Measurements from ENCODE around the gene SLC4A2. TPM values are rescaled to one million over a fixed set of nuclear protein-coding genes. Genes with fewer than 3 reads are reported as not detected.
A peak's percentile ranks its signal among the peaks of the same experiment; 100 is the strongest.
"Not testable (repeated sequence)": the region's sequence is repeated elsewhere in the genome, so short reads cannot be mapped to it uniquely, and the experiment has no call there.

The SLC4A2 gene
- total and polyA plus RNA-seq, 2 of the 8 experiments (the other 6 are each of a cell fraction or from before 2014, with no cell fraction given), result 72.6 to 147 TPM

DNA sequence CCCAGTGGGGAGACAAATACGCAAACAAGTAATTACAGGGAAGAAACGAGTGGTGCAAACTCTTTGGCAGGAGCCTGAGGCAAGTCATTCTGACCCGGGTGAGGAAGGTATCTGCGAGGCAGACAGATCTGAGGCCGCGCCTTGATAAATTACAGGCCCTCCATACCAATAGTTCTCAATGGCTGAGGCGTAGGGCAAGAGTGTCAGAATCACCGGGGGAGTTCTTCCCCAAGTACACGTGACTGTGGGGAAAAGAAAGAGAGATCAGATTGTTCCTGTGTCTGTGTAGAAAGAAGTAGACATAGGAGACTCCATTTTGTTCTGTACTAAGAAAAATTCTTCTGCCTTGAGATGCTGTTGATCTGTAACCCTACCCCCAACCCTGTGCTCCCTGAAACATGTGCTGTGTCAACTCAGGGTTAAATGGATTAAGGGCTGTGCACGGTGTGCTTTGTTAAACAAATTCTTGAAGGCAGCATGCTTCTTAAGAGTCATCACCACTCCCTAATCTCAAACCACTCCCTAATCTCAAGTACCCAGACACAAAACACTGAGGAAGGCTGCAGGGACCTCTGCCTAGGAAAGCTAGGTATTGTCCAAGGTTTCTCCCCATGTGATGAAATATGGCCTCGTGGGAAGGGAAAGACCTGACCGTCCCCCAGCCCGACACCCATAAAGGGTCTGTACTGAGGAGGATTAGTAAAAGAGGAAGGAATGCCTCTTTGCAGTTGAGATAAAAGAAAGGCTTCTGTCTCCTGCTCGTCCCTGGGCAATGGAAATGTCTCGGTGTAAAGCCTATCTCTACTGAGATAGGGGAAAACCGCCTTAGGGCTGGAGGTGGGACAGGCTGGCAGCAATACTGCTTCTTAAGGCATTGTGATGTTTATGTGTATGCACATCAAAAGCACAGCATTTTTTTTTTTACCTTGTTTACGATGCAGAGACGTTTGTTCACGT is 32.3 kb upstream of the SLC4A2 start:
- not testable (repeated sequence) for H3K79me2 ChIP-seq (ENCODE audit: control insufficient read depth in 1 of 2, insufficient read depth in 2 of 2, low read length in 2 of 2); H3K4me1 ChIP-seq (replicated peaks in 1 of 4; ENCODE audit: control insufficient read depth in 3 of 4, insufficient read depth in 4 of 4, low read length in 3 of 4); H3K4ac ChIP-seq (replicated peaks; ENCODE audit: insufficient read length, low read depth, low read length); H3K23ac ChIP-seq (ENCODE audit: insufficient read length); H2BK5ac ChIP-seq (ENCODE audit: low read depth, low read length); H3K56ac ChIP-seq (replicated peaks; ENCODE audit: insufficient read length, low read depth, low read length); FAIRE-seq; H3K79me1 ChIP-seq (ENCODE audit: low read depth, low read length); H2BK15ac ChIP-seq (ENCODE audit: low read length); H3K36me3 ChIP-seq (ENCODE audit: control insufficient read depth in 2 of 4, insufficient read depth in 4 of 4, low read length in 3 of 4); H2AFZ ChIP-seq (ENCODE audit: low read length); H3K14ac ChIP-seq (ENCODE audit: insufficient read length); H2BK20ac ChIP-seq (ENCODE audit: low read length); H3K27me3 ChIP-seq (replicated peaks in 1 of 4; ENCODE audit: control insufficient read depth in 3 of 4, extremely low read depth in 1 of 4, insufficient read depth in 3 of 4, low read length in 3 of 4); H4K20me1 ChIP-seq (replicated peaks in 1 of 2; ENCODE audit: control insufficient read depth in 1 of 2, insufficient read depth in 2 of 2, low read length in 2 of 2); H3K23me2 ChIP-seq (ENCODE audit: low read depth, low read length); H4K8ac ChIP-seq (ENCODE audit: extremely low read depth, insufficient read depth, low read length); H3K18ac ChIP-seq (ENCODE audit: extremely low read depth, low read length); H3K9me3 ChIP-seq (ENCODE audit: insufficient read depth in 2 of 2, low read depth in 1 of 2, low read length in 1 of 2); DNase-seq (ENCODE audit: low read depth in 1 of 2, low spot score in 2 of 2); H3K9ac ChIP-seq (replicated peaks in 1 of 4; ENCODE audit: extremely low read depth in 1 of 4, low read depth in 3 of 4, low read length in 3 of 4)
- Histone ChIP-seq H3K27ac (ENCODE audit: low read depth, low read length) (peak overlapping the region; percentile 13; the same call in 1 of the 2 replicates), H2BK120ac (replicated peaks; ENCODE audit: low read depth, low read length) (peak overlapping the region; percentile 60), H4K5ac (ENCODE audit: insufficient read length, low read depth, low read length) (peak overlapping the region; percentile 31), H3K4me3 (ENCODE audit: extremely low read depth in 1 of 4, insufficient read depth in 2 of 4, low read depth in 3 of 4, low read length in 4 of 4) (peak overlapping the region in 3 of 4 experiments; percentile 15 to 71 (median 32); a peak in 6 of 8 replicates), H4K91ac (replicated peaks; ENCODE audit: insufficient read length, low read length) (peak overlapping the region; percentile 49), H2AK5ac (ENCODE audit: low read depth, low read length) (0 out of 2 replicates have a peak overlapping the region, but pooled peaks have one; percentile 39), H3K4me2 (ENCODE audit: insufficient read depth in 1 of 2, low read depth in 2 of 2, low read length in 2 of 2) (peak overlapping the region; percentile 75 to 90), H2BK12ac (ENCODE audit: low read depth, low read length) (peak overlapping the region; percentile 50; the same call in 1 of the 2 replicates)
- TF ChIP-seq, protein P1, sequence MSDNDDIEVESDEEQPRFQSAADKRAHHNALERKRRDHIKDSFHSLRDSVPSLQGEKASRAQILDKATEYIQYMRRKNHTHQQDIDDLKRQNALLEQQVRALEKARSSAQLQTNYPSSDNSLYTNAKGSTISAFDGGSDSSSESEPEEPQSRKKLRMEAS (IDR thresholded peaks at IDR 0.05), result peak; percentile 44; the same call in 1 of the 2 replicates
- ChIA-PET CTCF (ENCODE audit: partially characterized antibody) (interaction anchor here (0.5 to 2.7 kb wide), 10 partner anchors 8 to 145 kb away, joined by 3 to 24 read pairs (median 10); partner anchors contain the start of gene CDK5), POLR2A (ENCODE audit: partially characterized antibody) (interaction anchor here (1.0 to 3.2 kb wide), 5 partner anchors 9 to 36 kb away, joined by 3 to 18 read pairs (median 7); partner anchors contain the start of gene CDK5)
- 52% methylated on average over 19 of the region's 19 CpGs; no CpG with 5 or more reads in 1 of the 2 experiments for WGBS, 2 experiments (ENCODE audit: extremely low coverage in 1 of 2, insufficient coverage in 1 of 2, insufficient read length in 1 of 2, insufficient replicate concordance in 2 of 2, low coverage in 1 of 2, low lambda C conversion rate in 2 of 2, missing lambda C conversion rate in 1 of 2)

All from H1 (cell line).